Measurements from ENCODE around the gene ALLC.

DNA sequence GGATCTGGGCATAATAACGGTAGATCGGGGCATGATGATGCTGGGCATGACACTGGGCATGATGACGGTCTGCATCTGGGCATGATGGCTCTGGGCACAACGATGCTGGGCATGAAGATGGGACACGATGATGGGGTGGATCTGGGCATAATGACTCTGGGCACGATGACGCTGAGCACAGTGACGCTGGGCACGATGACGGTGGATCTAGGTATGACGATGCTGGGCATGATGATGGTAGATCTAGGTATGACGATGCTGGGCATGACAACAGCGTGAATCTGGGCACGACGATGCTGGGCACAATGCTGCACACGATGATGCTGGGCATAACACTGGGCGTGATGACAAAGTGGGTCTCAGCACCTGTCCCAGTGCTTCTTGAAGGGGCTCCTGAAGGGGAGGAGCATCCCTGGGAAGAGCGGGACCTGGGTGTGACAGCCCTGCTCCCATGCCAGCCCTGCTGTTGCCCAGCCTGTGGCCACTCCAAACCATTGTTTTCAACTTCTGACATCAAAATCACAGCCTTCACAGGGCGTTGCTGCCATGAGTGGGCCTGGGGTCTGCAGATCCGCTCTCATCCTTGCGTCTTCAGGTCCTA, 30.4 kb upstream of the ALLC start:
- no peak for TF ChIP-seq CTCF (IDR thresholded peaks at IDR 0.05)
- no peak for TF ChIP-seq POLR2A (IDR thresholded peaks at IDR 0.05)
- no peak for TF ChIP-seq EP300 (IDR thresholded peaks at IDR 0.05; ENCODE audit: low read depth)

All from transverse colon (tissue), 3 donors.